Measurements from ENCODE around the gene LRRC49.
"Not testable (repeated sequence)": the region's sequence is repeated elsewhere in the genome, so short reads cannot be mapped to it uniquely, and the experiment has no call there.

Gene LRRC49

DNA sequence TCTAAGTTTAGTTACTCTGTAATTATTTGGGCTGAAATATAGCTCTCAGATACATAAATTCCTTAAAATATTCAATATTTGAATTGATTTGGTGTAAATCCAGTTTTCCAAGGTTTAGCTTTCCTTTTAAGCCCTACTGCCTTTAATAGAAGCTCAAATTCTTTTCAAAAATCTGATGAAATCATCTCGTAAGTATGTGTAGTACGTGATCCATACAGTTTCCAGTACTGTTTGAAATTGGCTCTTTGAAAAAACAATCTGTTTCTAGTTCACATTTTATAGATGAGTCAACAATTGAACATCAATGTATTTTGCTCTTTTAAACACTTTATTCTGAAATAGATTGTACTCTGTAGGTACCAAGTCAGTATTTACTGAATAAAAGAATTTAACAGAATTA lies 84.2 kb downstream of the LRRC49 start:
- no peak overlapping the region for H3K27ac ChIP-seq (ENCODE audit: insufficient read depth, low read depth, low read length, poor library complexity, severe bottlenecking)
- H3K4me1 ChIP-seq (ENCODE audit: control insufficient read depth, insufficient read depth, low read length), result no peaks in the 10 kb centered on the region
- 100% methylated on average over 2 of the region's 2 CpGs for WGBS, 2 experiments
- H3K27me3 ChIP-seq (ENCODE audit: control insufficient read depth, insufficient read depth, low read length, poor library complexity, severe bottlenecking), result no peaks in the 10 kb centered on the region
- H3K9me3 ChIP-seq (ENCODE audit: control insufficient read depth, low read length), result no peaks in the 10 kb centered on the region
- H3K36me3 ChIP-seq (ENCODE audit: control insufficient read depth, insufficient read depth, low read length), result no peaks in the 10 kb centered on the region
- no peak overlapping the region for H3K4me3 ChIP-seq (ENCODE audit: insufficient read depth, low read depth, low read length)

- no peaks in the 10 kb centered on the region for H3K4me1 ChIP-seq (ENCODE audit: control insufficient read depth, insufficient read depth, low read length)
- H3K27ac ChIP-seq (ENCODE audit: insufficient read depth, low read depth, low read length, poor library complexity, severe bottlenecking), result no peak overlapping the region
- H3K36me3 ChIP-seq (ENCODE audit: control insufficient read depth, insufficient read depth, low read length), result peaks cover 12% of the 10 kb centered on the region
- H3K9me3 ChIP-seq (ENCODE audit: control insufficient read depth, low read length), result no peaks in the 10 kb centered on the region
- H3K27me3 ChIP-seq (ENCODE audit: control insufficient read depth, insufficient read depth, low read length, poor library complexity, severe bottlenecking), result no peaks in the 10 kb centered on the region
- 94% methylated on average over 5 of the region's 5 CpGs for WGBS, 2 experiments
- no peak overlapping the region for H3K4me3 ChIP-seq (ENCODE audit: insufficient read depth, low read depth, low read length)
Observed at GRCh38 chr15:70995383-70995970, 102.9 kb downstream of the LRRC49 start.

DNA sequence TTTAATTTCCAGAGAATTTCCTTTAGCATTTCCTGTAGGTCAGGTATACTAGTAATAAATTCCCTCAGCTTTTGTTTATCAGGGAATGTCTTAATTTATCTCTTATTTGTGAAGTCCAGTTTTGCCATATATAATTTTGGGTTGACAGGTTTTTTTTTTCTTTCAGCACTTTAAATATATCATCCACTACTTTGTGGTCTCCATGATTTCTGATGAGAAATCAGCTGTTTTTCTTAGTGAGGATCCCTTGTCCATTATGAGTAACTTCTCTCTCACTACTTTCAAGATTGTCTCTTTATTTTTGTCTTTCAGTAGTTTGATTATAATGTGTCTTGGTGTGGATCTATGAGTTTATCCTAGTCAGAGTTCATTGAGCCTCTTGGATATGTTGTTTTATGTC lies 105.7 kb downstream of the LRRC49 start:
- no peak overlapping the region for H3K27ac ChIP-seq (ENCODE audit: insufficient read depth, low read depth, low read length, poor library complexity, severe bottlenecking)
- H3K36me3 ChIP-seq (ENCODE audit: control insufficient read depth, insufficient read depth, low read length), result peaks cover under 1% of the 10 kb centered on the region
- no peaks in the 10 kb centered on the region for H3K27me3 ChIP-seq (ENCODE audit: control insufficient read depth, insufficient read depth, low read length, poor library complexity, severe bottlenecking)
- H3K4me3 ChIP-seq (ENCODE audit: insufficient read depth, low read depth, low read length), result no peak overlapping the region
- no peaks in the 10 kb centered on the region for H3K9me3 ChIP-seq (ENCODE audit: control insufficient read depth, low read length)
- no peaks in the 10 kb centered on the region for H3K4me1 ChIP-seq (ENCODE audit: control insufficient read depth, insufficient read depth, low read length)

- Histone ChIP-seq H3K4me3 (ENCODE audit: insufficient read depth, low read depth, low read length) (no peak overlapping the region), H3K9me3 (ENCODE audit: control insufficient read depth, low read length) (no peaks in the 10 kb centered on the region), H3K27ac (ENCODE audit: insufficient read depth, low read depth, low read length, poor library complexity, severe bottlenecking) (no peak overlapping the region), H3K27me3 (ENCODE audit: control insufficient read depth, insufficient read depth, low read length, poor library complexity, severe bottlenecking) (no peaks in the 10 kb centered on the region), H3K4me1 (ENCODE audit: control insufficient read depth, insufficient read depth, low read length) (no peaks in the 10 kb centered on the region), H3K36me3 (ENCODE audit: control insufficient read depth, insufficient read depth, low read length) (no peaks in the 10 kb centered on the region)
- WGBS, 2 experiments, result 100% methylated on average over 1 of the region's 1 CpG; no CpG with 5 or more reads in 1 of the 2 experiments
Observed at GRCh38 chr15:71002316-71002715, 109.7 kb downstream of the LRRC49 start.

DNA sequence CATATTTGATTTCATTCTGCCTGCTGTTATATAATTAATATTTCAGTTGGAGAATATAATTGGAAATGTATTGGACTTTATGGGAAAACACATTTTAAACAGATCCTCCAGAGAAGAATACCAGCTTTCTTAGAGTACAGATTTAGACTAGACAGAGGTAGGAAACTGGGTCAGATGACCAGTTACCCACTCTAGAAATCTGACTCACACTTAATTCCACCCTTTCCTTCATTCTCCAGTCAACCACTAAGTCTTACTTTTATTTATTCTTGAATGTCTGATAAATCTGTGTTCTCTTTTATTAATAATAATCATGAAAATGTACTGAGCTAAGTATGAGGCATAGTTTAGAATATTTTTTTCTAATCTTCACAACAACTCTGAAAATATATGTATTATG lies 110.7 kb downstream of the LRRC49 start:
- H3K36me3 ChIP-seq (ENCODE audit: control insufficient read depth, insufficient read depth, low read length), result no peaks in the 10 kb centered on the region
- H3K27ac ChIP-seq (ENCODE audit: insufficient read depth, low read depth, low read length, poor library complexity, severe bottlenecking), result no peak overlapping the region
- H3K27me3 ChIP-seq (ENCODE audit: control insufficient read depth, insufficient read depth, low read length, poor library complexity, severe bottlenecking), result no peaks in the 10 kb centered on the region
- H3K4me3 ChIP-seq (ENCODE audit: insufficient read depth, low read depth, low read length), result no peak overlapping the region
- no peaks in the 10 kb centered on the region for H3K9me3 ChIP-seq (ENCODE audit: control insufficient read depth, low read length)
- H3K4me1 ChIP-seq (ENCODE audit: control insufficient read depth, insufficient read depth, low read length), result no peaks in the 10 kb centered on the region

DNA sequence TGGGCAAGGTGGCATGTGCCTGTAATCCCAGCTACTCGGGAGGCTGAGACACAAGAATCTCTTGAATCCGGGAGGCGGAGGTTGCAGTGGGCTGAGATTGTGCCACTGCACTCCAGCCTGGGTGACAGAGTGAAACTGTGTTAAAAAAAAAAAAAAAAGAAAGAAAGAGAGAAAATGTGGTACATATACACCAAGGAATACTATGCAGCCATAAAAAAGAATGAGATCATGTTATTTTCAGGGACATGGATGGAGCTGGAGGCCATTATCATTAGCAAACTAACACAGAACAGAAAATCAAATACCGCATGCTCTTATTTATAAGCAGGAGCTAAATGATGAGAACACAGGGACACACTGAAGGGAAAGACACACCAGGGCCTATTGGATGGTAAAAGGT lies 111.9 kb downstream of the LRRC49 start:
- H3K27me3 ChIP-seq (ENCODE audit: control insufficient read depth, insufficient read depth, low read length, poor library complexity, severe bottlenecking), result not testable (repeated sequence)
- WGBS, 2 experiments, result 96 to 97% methylated on average over 4 of the region's 4 CpGs

DNA sequence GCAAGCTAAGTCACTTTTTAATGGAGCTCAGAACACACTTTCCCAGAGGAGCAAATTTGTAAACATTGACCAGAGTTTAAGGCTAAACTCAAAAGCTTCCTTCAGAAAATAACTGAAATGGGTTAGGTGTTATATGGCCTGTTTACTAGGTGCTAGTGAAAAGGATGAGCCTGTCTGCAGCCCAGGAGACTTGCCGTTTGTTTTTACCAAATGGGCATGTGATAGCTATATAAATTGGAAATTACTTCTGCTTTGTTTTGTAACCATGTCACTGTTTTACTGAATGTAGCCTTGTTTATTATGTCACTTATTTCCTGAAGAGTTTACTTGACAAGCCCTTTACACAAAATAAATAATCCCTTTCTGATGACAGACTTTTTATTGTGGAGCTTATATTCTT lies 113.3 kb downstream of the LRRC49 start:
- no peak overlapping the region for H3K27ac ChIP-seq (ENCODE audit: insufficient read depth, low read depth, low read length, poor library complexity, severe bottlenecking)
- H3K4me3 ChIP-seq (ENCODE audit: insufficient read depth, low read depth, low read length), result no peak overlapping the region
- no peaks in the 10 kb centered on the region for H3K9me3 ChIP-seq (ENCODE audit: control insufficient read depth, low read length)
- 90 to 94% methylated on average over 1 of the region's 1 CpG for WGBS, 2 experiments
- no peaks in the 10 kb centered on the region for H3K27me3 ChIP-seq (ENCODE audit: control insufficient read depth, insufficient read depth, low read length, poor library complexity, severe bottlenecking)
- H3K4me1 ChIP-seq (ENCODE audit: control insufficient read depth, insufficient read depth, low read length), result no peaks in the 10 kb centered on the region
- H3K36me3 ChIP-seq (ENCODE audit: control insufficient read depth, insufficient read depth, low read length), result no peaks in the 10 kb centered on the region

More for the DNA sequence above, 111.9 kb downstream of the LRRC49 start:
- H3K27ac ChIP-seq (ENCODE audit: insufficient read depth, low read depth, low read length, poor library complexity, severe bottlenecking); H3K36me3 ChIP-seq (ENCODE audit: control insufficient read depth, insufficient read depth, low read length); H3K4me3 ChIP-seq (ENCODE audit: insufficient read depth, low read depth, low read length); H3K9me3 ChIP-seq (ENCODE audit: control insufficient read depth, low read length); H3K4me1 ChIP-seq (ENCODE audit: control insufficient read depth, insufficient read depth, low read length): not testable (repeated sequence)

GRCh38 chr15:71008250-71008870 lies 115.7 kb downstream of the LRRC49 start:
- Histone ChIP-seq H3K27ac (ENCODE audit: insufficient read depth, low read depth, low read length, poor library complexity, severe bottlenecking) (no peak overlapping the region), H3K9me3 (ENCODE audit: control insufficient read depth, low read length) (no peaks in the 10 kb centered on the region), H3K4me3 (ENCODE audit: insufficient read depth, low read depth, low read length) (no peak overlapping the region), H3K36me3 (ENCODE audit: control insufficient read depth, insufficient read depth, low read length) (no peaks in the 10 kb centered on the region), H3K4me1 (ENCODE audit: control insufficient read depth, insufficient read depth, low read length) (no peaks in the 10 kb centered on the region), H3K27me3 (ENCODE audit: control insufficient read depth, insufficient read depth, low read length, poor library complexity, severe bottlenecking) (no peaks in the 10 kb centered on the region)
- 80 to 95% methylated on average over 2 of the region's 2 CpGs for WGBS, 2 experiments

- Histone ChIP-seq H3K4me1 (ENCODE audit: control insufficient read depth, insufficient read depth, low read length) (no peaks in the 10 kb centered on the region), H3K36me3 (ENCODE audit: control insufficient read depth, insufficient read depth, low read length) (no peaks in the 10 kb centered on the region), H3K9me3 (ENCODE audit: control insufficient read depth, low read length) (no peaks in the 10 kb centered on the region), H3K27ac (ENCODE audit: insufficient read depth, low read depth, low read length, poor library complexity, severe bottlenecking) (no peak overlapping the region), H3K27me3 (ENCODE audit: control insufficient read depth, insufficient read depth, low read length, poor library complexity, severe bottlenecking) (no peaks in the 10 kb centered on the region), H3K4me3 (ENCODE audit: insufficient read depth, low read depth, low read length) (no peak overlapping the region)
Observed at GRCh38 chr15:71010472-71010871, 117.8 kb downstream of the LRRC49 start.

GRCh38 chr15:71010997-71011396 lies 118.4 kb downstream of the LRRC49 start:
- Histone ChIP-seq H3K4me1 (ENCODE audit: control insufficient read depth, insufficient read depth, low read length) (no peaks in the 10 kb centered on the region), H3K27me3 (ENCODE audit: control insufficient read depth, insufficient read depth, low read length, poor library complexity, severe bottlenecking) (no peaks in the 10 kb centered on the region), H3K27ac (ENCODE audit: insufficient read depth, low read depth, low read length, poor library complexity, severe bottlenecking) (no peak overlapping the region), H3K4me3 (ENCODE audit: insufficient read depth, low read depth, low read length) (no peak overlapping the region), H3K9me3 (ENCODE audit: control insufficient read depth, low read length) (no peaks in the 10 kb centered on the region), H3K36me3 (ENCODE audit: control insufficient read depth, insufficient read depth, low read length) (no peaks in the 10 kb centered on the region)
- WGBS, 2 experiments, result 85 to 95% methylated on average over 1 of the region's 2 CpGs

Measured in ectodermal cell (in vitro differentiated cells).